K562 (cell line): ENCODE measurements around the gene CCDC97. TPM values are rescaled to one million over a fixed set of nuclear protein-coding genes. Genes with fewer than 3 reads are reported as not detected.

Experiments used
- ATAC-seq: fragments of 200-7000 bp; cut with Tn5 transposase; 3 replicates; pipeline ENCODE4 v1.9.1; 2020; ENCODE audit warnings: moderate library complexity
- BruUV-seq: library from RNA; stranded (reverse); fragments of 400-500 nt; replicated peaks from 2 replicates; lab custom pipeline; 2021; lab: Mats Ljungman, UMichigan
- CTCF ChIA-PET: fragments of 300-600 bp; formaldehyde crosslinking; extraction: SDS; loops from one replicate; lab custom pipeline; 2021; ENCODE audit warnings: low intra/inter-chr PET ratio; lab: Yijun Ruan, JAX
- POLR2A ChIA-PET: fragments of 300-600, 350-650 bp; sonication (Branson Sonifier 250); formaldehyde crosslinking; extraction: SDS; loops from one replicate; lab custom pipeline; 2021; ENCODE audit warnings: antibody characterized with exemption, inconsistent platforms; lab: Yijun Ruan, JAX
- DNase-seq, 4 experiments: peaks; one replicate each; pipeline versions ENCODE4 v3.0.0 to v3.0.0-alpha.2; 2011 to 2018; ENCODE audit warnings: low spot score in 3 of 4, mixed read lengths in 3 of 4; ENCODE audit errors: extremely low read depth in 1 of 4
- FAIRE-seq: peaks from 2 replicates; lab custom pipeline; 2011; peaks lifted over from hg19 to GRCh38; lab: Jason Lieb, UNC
- H2AFZ ChIP-seq: 2 replicates; pipeline ENCODE4 v1.6.0; 2011; ENCODE audit warnings: low read depth, low read length, control low read depth, inconsistent platforms
- H3K27ac ChIP-seq: fragments of 200-600 bp; 3 replicates; pipeline ENCODE4 v1.8.0; 2011; ENCODE audit warnings: low read depth, mild to moderate bottlenecking, control low read depth, inconsistent platforms, low read length, moderate library complexity, mixed read lengths; ENCODE audit errors: extremely low read depth
- H3K27me3 ChIP-seq, 2 experiments: fragments of 300-600 bp in 1 of 2; 2 replicates in 1 of 2; 3 replicates in 1 of 2; pipeline versions ENCODE4 v1.6.0 to v1.8.0; 2011; ENCODE audit warnings: inconsistent platforms in 2 of 2, low read length in 2 of 2, mild to moderate bottlenecking in 1 of 2, mixed read lengths in 1 of 2, moderate library complexity in 1 of 2; ENCODE audit not compliant: control insufficient read depth in 2 of 2, insufficient read depth in 2 of 2
- H3K36me3 ChIP-seq: fragments of 300-600 bp; 3 replicates; pipeline ENCODE4 v1.8.0; 2011; ENCODE audit warnings: mild to moderate bottlenecking, low read length, inconsistent platforms; ENCODE audit not compliant: control insufficient read depth, insufficient read depth
- H3K4me1 ChIP-seq, 2 experiments: fragments of 200-600 bp in 1 of 2; replicated peaks in 1 of 2; 2 replicates in 1 of 2; 3 replicates in 1 of 2; pipeline versions ENCODE4 v1.5.1 to v1.8.0; 2011; ENCODE audit warnings: inconsistent platforms in 2 of 2, low read length in 2 of 2, mild to moderate bottlenecking in 1 of 2, mixed read lengths in 1 of 2, moderate library complexity in 1 of 2; ENCODE audit not compliant: control insufficient read depth in 2 of 2, insufficient read depth in 2 of 2
- H3K4me2 ChIP-seq: 2 replicates; pipeline ENCODE4 v1.6.1; 2011; ENCODE audit warnings: low read length, control low read depth, inconsistent platforms, mixed read lengths; ENCODE audit not compliant: insufficient read depth
- H3K4me3 ChIP-seq: fragments of 200-600 bp; sonication (generic), shearing (Covaris generic); 2 replicates; pipeline ENCODE4 v1.5.1; 2016; ENCODE audit warnings: control low read depth, inconsistent platforms
- H3K79me2 ChIP-seq: fragments of 200-600 bp; 3 replicates; pipeline ENCODE4 v1.8.0; 2011; ENCODE audit warnings: low read length, inconsistent platforms; ENCODE audit not compliant: control insufficient read depth, insufficient read depth
- H3K9ac ChIP-seq, 2 experiments: 2 replicates each; pipeline versions ENCODE4 v1.6.0 to v1.6.1; 2011; ENCODE audit warnings: low read depth in 2 of 2, low read length in 2 of 2, control low read depth in 1 of 2, inconsistent platforms in 1 of 2, mild to moderate bottlenecking in 1 of 2, mixed read lengths in 1 of 2; ENCODE audit not compliant: insufficient read depth in 1 of 2
- H3K9me1 ChIP-seq: one replicate; pipeline ENCODE4 v1.6.0; 2011; ENCODE audit warnings: inconsistent platforms, mild to moderate bottlenecking, low read length, moderate library complexity; ENCODE audit not compliant: control insufficient read depth, insufficient read depth
- H3K9me3 ChIP-seq: replicated peaks from 2 replicates; pipeline ENCODE4 v1.5.1; 2011; ENCODE audit warnings: low read depth, low read length, inconsistent platforms; ENCODE audit not compliant: control insufficient read depth, insufficient read depth
- H4K20me1 ChIP-seq: replicated peaks from 2 replicates; pipeline ENCODE4 v1.6.1; 2011; ENCODE audit warnings: low read length, inconsistent platforms, mixed read lengths; ENCODE audit not compliant: control insufficient read depth, insufficient read depth
- CHD4 ChIP-seq: fragments of 200-600 bp; sonication (generic); IDR thresholded peaks from 3 replicates; pipeline ENCODE4 v1.6.1; 2012; ENCODE audit warnings: low read depth, mild to moderate bottlenecking, mixed read lengths, low read length, inconsistent platforms; ENCODE audit not compliant: insufficient read depth, insufficient replicate concordance, poor library complexity, severe bottlenecking
- CTCFL ChIP-seq: IDR thresholded peaks from 2 replicates; pipeline ENCODE4 v1.6.1; 2011; ENCODE audit warnings: borderline replicate concordance, low read depth, mild to moderate bottlenecking, moderate library complexity, low read length; ENCODE audit not compliant: insufficient read depth, poor library complexity, severe bottlenecking
- DNMT1 ChIP-seq: fragments of 450-650 bp; IDR thresholded peaks from 2 replicates; pipeline ENCODE4 v1.6.1; 2016; ENCODE audit warnings: antibody characterized with exemption, mild to moderate bottlenecking
- E2F3 ChIP-seq: fragments of 250-450 bp; sonication (Bioruptor Pico); IDR thresholded peaks from 2 replicates; pipeline ENCODE4 v1.4.0; 2020; ENCODE audit warnings: mild to moderate bottlenecking
- ELF1 ChIP-seq: fragments of 200-800 bp; sonication (Bioruptor generic); IDR thresholded peaks from 2 replicates; pipeline ENCODE4 v1.6.1; 2016; ENCODE audit warnings: missing genetic modification characterization, missing compliant biosample characterization
- FOS ChIP-seq: IDR thresholded peaks from 3 replicates; pipeline ENCODE4 v1.6.1; 2011; ENCODE audit not compliant: insufficient read length; ENCODE audit errors: extremely low read depth
- PTTG1 ChIP-seq: fragments of 450-650 bp; IDR thresholded peaks from 2 replicates; pipeline ENCODE4 v1.6.1; 2016; ENCODE audit warnings: low read depth, mild to moderate bottlenecking, missing genetic modification characterization, missing compliant biosample characterization
- RAD21 ChIP-seq, 2 experiments: fragments of 250-450 bp in 1 of 2; fragments of 450-650 bp in 1 of 2; sonication (Bioruptor Pico) in 1 of 2; formaldehyde crosslinking in 1 of 2; IDR thresholded peaks in 1 of 2; conservative IDR thresholded peaks in 1 of 2; 2 replicates each; pipeline versions ENCODE4 v1.4.0 to v1.8.0; 2020 to 2022; ENCODE audit warnings: mild to moderate bottlenecking in 2 of 2, moderate library complexity in 1 of 2
- RBM17 ChIP-seq: fragments of 200-400 bp; formaldehyde crosslinking; IDR thresholded peaks from 2 replicates; pipeline ENCODE4 v1.6.1; 2017; ENCODE audit warnings: low read depth, mild to moderate bottlenecking, low read length, borderline replicate concordance
- SPI1 ChIP-seq: IDR thresholded peaks from 2 replicates; pipeline ENCODE4 v1.6.1; 2011; ENCODE audit warnings: low read depth, low read length, control low read depth, borderline replicate concordance
- SUPT5H ChIP-seq: fragments of 450-650 bp; IDR thresholded peaks from 2 replicates; pipeline ENCODE4 v1.6.1; 2016
- ZBTB8A ChIP-seq: fragments of 450-650 bp; IDR thresholded peaks from 2 replicates; pipeline ENCODE4 v1.6.1; 2018; ENCODE audit warnings: mild to moderate bottlenecking, moderate library complexity; ENCODE audit not compliant: partially characterized antibody
- ZNF695 ChIP-seq: fragments of 450-650 bp; formaldehyde crosslinking; IDR thresholded peaks from 2 replicates; pipeline ENCODE4 v1.4.0; 2020; ENCODE audit warnings: mild to moderate bottlenecking, moderate library complexity
- ZNF696 ChIP-seq: fragments of 250-450 bp; sonication (Bioruptor Pico); conservative IDR thresholded peaks from 2 replicates; pipeline ENCODE4 v1.4.0; 2020; ENCODE audit warnings: mild to moderate bottlenecking, moderate library complexity
- WGBS: fragments of 100-300 bp; shearing (Covaris generic); methylation state at CpG from one replicate; pipeline ENCODE4 v1.1.6; 2016; ENCODE audit warnings: low coverage, mixed read lengths; ENCODE audit not compliant: insufficient coverage; ENCODE audit errors: missing lambda C conversion rate; 5-methylcytosine and 5-hydroxymethylcytosine counted together
- in situ Hi-C: fragments of 300-500 bp; cut with MboI; formaldehyde crosslinking; loops from 4 replicates; pipeline ENCODE4 v1.15.0; 2018; ENCODE audit warnings: inconsistent platforms, mixed read lengths
- intact Hi-C: fragments of 100-400 bp; cut with micrococcal nuclease; formaldehyde crosslinking; loops from 2 replicates; pipeline ENCODE4 v1.14.2; 2022
- polyA plus RNA-seq, 8 experiments: library from polyadenylated mRNA; depleted of rRNA in 4 of 8; stranded (reverse) in 5 of 8; unstranded in 3 of 8; fragments of >200 nt; fragmentation: Nextera tagmentation in 2 of 8; fragmentation: Illumina TruSeq in 1 of 8; extraction: Ambion mirVana in 2 of 8; extraction: Trizol in 1 of 8; gene quantifications; 2 replicates each; pipeline versions ENCODE4 v1.2.1 to v1.2.3, GENCODE V29; 2011 to 2014; ENCODE audit warnings: inconsistent platforms in 1 of 8, missing spikeins in 1 of 8
- total RNA-seq, 7 experiments: library from RNA; depleted of rRNA in 6 of 7; stranded (reverse); fragments of >200 nt in 6 of 7; fragmentation: Illumina TruSeq in 2 of 7; extraction: Trizol in 2 of 7; gene quantifications; 2 replicates each; pipeline versions ENCODE4 v1.2.1 to v1.2.3, GENCODE V29; 2011 to 2021; ENCODE audit warnings: low replicate concordance in 1 of 7

CCDC97 gene
- total and polyA plus RNA-seq, 9 of the 15 experiments (the other 6 are each of a cell fraction or from before 2014, with no cell fraction given) = 0.60 to 16.5 (median 7.0) TPM

- H3K4me2 ChIP-seq = no peak overlapping the region
- FAIRE-seq (no peak), DNase-seq (no peak), ATAC-seq (no peak)
- 93% methylated on average over 10 of the region's 10 CpGs for WGBS
- H3K27ac ChIP-seq = no peak overlapping the region
- no peak overlapping the region for H2AFZ ChIP-seq
- peaks cover 6% of the 10 kb centered on the region; the same call in 1 of the 3 replicates for H3K79me2 ChIP-seq
- peaks cover 7% of the 10 kb centered on the region; the same call in 1 of the 2 replicates for H4K20me1 ChIP-seq
- ChIA-PET CTCF (no interaction called here), POLR2A (interaction anchor here (0.5 to 1.4 kb wide), 5 partner anchors 9 to 247 kb away, joined by 3 to 6 read pairs (median 4); no protein-coding TSS in a partner anchor)
- BruUV-seq = no TSS peak
- no peaks in the 10 kb centered on the region for H3K4me1 ChIP-seq
- no peak overlapping the region for H3K4me3 ChIP-seq
- H3K9ac ChIP-seq = no peak overlapping the region
- TF ChIP-seq SUPT5H (no peak), ZBTB8A (no peak), E2F3 (CRISPR knock-in tag) (no peak), ELF1 (tag) (no peak), FOS (no peak), SPI1 (no peak), RBM17 (no peak), ZNF695 (CRISPR knock-in tag) (no peak), CTCFL (no peak), RAD21 (CRISPR knock-in tag; conservative IDR thresholded peaks at IDR 0.05 in 1 of 2, IDR thresholded peaks at IDR 0.05 in 1 of 2) (no peak), ZNF696 (CRISPR knock-in tag) (no peak), DNMT1 (no peak), CHD4 (no peak), PTTG1 (no peak)
- H3K9me3 ChIP-seq = no peaks in the 10 kb centered on the region
- H3K36me3 ChIP-seq = peaks cover 99% of the 10 kb centered on the region
- H3K27me3 ChIP-seq = no peaks in the 10 kb centered on the region
- H3K9me1 ChIP-seq = no peaks in the 10 kb centered on the region
- intact Hi-C loops = no loop called here
- in situ Hi-C loops = no loop called here
These were observed 15.6 kb upstream of the CCDC97 start for GRCh38 chr19:41294393-41294792.
